GM12892 (cell line): ENCODE results near the gene TUBB1.

Source experiments
- POLR2A ChIP-seq: IDR thresholded peaks from 2 replicates; pipeline ENCODE4 v1.6.1; 2011; ENCODE audit warnings: low read depth, low read length, control low read depth
- POLR2AphosphoS5 ChIP-seq: IDR thresholded peaks from 2 replicates; pipeline ENCODE4 v1.6.1; 2011; ENCODE audit warnings: low read depth, low read length, control low read depth

GRCh38 chr20:59015411-59015810, 3.8 kb upstream of the TUBB1 start:
- TF ChIP-seq POLR2AphosphoS5 (no peak), POLR2A (no peak)
